Measurements from ENCODE around the gene CUBN. TPM values are rescaled to one million over a fixed set of nuclear protein-coding genes. Genes with fewer than 3 reads are reported as not detected.

Gene CUBN
- total RNA-seq, 3 donors from 2014 or later, result 0.31 to 1.9 (median 0.38) TPM

DNA sequence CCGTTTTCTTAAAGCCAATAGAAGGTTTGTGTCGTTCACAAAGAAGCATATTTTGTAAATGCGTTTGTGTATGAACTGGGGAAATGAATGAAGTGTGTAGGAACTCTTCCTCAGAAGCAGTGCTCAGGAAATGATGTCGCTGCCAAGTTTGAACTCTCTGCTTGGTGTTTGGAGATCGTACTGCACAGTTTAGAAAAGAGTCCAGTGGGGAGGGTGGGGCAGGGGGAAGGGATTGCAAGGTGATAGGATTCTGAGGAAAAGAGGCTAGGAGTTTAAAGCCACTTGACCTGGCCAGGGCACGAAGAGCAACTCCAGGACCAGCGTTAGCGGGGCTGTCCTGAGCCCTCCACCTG is 122.2 kb downstream of the CUBN start:
- ATAC-seq, result no peak

DNA sequence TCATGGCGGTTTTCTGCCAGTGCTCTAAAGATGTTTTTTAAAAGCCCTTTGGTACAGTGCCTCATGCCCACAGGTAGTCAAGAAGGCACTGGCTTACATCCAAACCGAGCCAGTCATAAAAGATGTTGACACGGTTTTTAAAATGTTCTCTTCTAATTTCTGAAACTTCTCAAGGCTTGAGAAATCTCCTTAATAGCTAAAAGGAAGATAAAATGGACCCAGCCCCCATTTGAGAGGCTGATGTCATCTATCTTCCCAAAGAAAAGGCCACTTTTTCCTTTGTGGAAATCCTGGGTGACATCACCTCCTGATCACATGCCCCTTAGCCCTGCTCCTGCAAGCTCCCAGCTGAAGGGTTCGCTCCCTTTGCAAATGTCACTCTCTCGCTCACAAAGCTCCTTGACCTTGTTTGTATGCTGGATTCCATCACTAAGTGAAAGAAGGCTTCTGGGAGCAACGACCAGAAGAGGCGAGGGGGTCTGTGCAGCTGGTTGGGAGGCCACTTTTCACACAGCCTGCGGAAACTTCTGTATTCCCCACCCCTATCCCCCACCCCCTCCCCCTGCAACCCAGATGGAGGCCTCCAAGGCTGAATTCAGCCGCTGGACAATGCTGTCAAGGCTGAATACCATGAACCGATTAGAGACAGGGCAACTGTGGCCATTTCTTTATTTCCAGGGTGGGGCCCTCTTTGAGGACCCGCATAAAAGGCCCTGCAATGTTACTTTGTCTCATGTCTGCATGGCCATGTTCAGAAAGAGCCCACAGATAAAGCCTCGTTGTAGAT is 122.8 kb downstream of the CUBN start:
- no peaks in the 10 kb centered on the region for H3K36me3 ChIP-seq (ENCODE audit: low read depth)
- ATAC-seq (no peak), DNase-seq (no peak)

More for the DNA sequence above, 122.2 kb downstream of the CUBN start:
- intact Hi-C loops (cut with DNase I, micrococcal nuclease), result no loop called here
- H3K36me3 ChIP-seq (ENCODE audit: low read depth), result no peaks in the 10 kb centered on the region
- H3K9me3 ChIP-seq, result no peaks in the 10 kb centered on the region
- TF ChIP-seq, protein P1, sequence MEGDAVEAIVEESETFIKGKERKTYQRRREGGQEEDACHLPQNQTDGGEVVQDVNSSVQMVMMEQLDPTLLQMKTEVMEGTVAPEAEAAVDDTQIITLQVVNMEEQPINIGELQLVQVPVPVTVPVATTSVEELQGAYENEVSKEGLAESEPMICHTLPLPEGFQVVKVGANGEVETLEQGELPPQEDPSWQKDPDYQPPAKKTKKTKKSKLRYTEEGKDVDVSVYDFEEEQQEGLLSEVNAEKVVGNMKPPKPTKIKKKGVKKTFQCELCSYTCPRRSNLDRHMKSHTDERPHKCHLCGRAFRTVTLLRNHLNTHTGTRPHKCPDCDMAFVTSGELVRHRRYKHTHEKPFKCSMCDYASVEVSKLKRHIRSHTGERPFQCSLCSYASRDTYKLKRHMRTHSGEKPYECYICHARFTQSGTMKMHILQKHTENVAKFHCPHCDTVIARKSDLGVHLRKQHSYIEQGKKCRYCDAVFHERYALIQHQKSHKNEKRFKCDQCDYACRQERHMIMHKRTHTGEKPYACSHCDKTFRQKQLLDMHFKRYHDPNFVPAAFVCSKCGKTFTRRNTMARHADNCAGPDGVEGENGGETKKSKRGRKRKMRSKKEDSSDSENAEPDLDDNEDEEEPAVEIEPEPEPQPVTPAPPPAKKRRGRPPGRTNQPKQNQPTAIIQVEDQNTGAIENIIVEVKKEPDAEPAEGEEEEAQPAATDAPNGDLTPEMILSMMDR (IDR thresholded peaks at IDR 0.05), result no peak
- no peak for DNase-seq
- no peaks in the 10 kb centered on the region for H3K4me1 ChIP-seq (ENCODE audit: low read depth)
- no peak overlapping the region for H3K4me3 ChIP-seq

DNA sequence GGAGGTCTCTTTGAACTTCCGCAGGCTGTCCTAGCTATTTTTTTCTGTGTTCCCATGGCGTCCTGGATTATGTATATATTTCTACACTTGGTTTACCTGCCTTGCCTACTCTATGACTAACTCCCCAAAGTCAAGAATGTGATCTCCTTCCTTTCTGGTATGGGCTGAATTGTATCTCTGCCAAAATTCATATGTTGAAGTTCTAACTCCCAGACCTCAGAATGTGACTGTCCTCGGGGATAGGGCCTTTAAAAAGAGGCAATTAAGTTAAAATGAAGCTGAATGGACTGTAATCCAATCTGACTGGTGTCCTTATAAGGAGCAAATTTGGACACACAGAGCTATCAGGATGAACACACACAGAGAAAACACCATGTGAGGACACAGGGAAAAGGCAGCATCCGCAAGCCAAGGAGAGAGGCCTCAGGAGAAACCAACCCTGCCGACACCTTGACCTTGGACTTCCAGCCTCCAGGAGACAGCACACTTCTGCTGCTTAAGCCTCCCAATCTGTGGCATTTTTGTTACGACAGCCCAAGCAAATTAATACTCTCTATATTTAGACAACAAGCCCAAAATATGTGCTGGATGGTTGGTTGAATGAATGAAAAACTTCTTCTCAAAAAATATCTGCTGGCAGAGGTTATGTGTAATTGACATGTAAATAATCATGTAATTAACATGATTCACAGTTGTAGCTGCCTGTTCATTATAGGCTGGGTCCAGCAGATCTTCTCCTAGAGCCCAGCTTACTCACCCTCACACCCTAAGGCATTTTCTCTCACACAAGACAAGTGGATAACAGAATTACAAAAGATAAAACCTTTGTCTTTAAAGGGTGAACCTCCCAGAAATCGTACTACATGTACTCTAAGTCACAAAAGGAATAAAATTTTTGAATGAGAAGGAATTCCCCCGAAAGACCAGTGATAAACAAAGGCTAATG is 123.7 kb downstream of the CUBN start:
- no peaks in the 10 kb centered on the region for H3K4me1 ChIP-seq (ENCODE audit: low read depth)
- no peaks in the 10 kb centered on the region for H3K9me3 ChIP-seq
- ATAC-seq (no peak), DNase-seq (no peak)
- TF ChIP-seq, protein P1 (IDR thresholded peaks at IDR 0.05), result no peak
- H3K4me3 ChIP-seq, result no peak overlapping the region
- no peaks in the 10 kb centered on the region for H3K36me3 ChIP-seq (ENCODE audit: low read depth)
- intact Hi-C loops (cut with DNase I, micrococcal nuclease), result no loop called here

More for the DNA sequence above, 122.8 kb downstream of the CUBN start:
- H3K4me3 ChIP-seq, result no peak overlapping the region
- TF ChIP-seq, protein P1 (IDR thresholded peaks at IDR 0.05), result no peak
- H3K4me1 ChIP-seq (ENCODE audit: low read depth), result no peaks in the 10 kb centered on the region
- intact Hi-C loops (cut with DNase I, micrococcal nuclease), result no loop called here
- no peaks in the 10 kb centered on the region for H3K9me3 ChIP-seq

DNA sequence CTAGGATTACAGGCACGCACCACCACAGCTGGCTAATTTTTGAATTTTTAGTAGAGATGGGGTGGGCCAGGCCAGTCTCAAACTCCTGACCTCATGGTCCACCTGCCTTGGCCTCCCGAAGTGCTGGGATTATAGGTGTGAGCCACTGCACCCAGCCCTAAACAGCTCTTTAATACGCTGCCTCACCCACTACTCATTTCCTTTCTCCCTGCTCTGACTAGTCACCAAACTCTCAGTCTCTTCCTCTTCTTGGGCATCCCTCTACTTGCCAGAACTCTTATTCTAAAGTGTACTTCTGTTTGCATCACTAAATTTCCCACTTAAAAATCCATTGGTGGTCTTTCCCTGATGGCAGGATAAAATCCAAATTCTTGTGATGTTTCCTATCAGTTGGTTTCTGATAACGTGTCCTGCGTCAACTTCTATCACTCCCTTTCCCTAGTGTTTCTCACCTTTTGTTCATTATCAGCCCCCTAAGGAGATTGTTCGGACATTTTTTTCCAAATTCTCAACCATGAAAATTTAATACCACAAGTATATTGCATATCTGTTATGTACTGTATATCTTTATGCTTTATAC is 124.7 kb downstream of the CUBN start:
- ATAC-seq, result no peak
- Histone ChIP-seq H3K4me1 (ENCODE audit: low read depth) (no peaks in the 10 kb centered on the region), H3K9me3 (no peaks in the 10 kb centered on the region), H3K4me3 (no peak overlapping the region), H3K36me3 (ENCODE audit: low read depth) (no peaks in the 10 kb centered on the region)
- TF ChIP-seq, protein P1 (IDR thresholded peaks at IDR 0.05), result no peak
- no peak for DNase-seq
- intact Hi-C loops (cut with DNase I, micrococcal nuclease), result no loop called here

DNA sequence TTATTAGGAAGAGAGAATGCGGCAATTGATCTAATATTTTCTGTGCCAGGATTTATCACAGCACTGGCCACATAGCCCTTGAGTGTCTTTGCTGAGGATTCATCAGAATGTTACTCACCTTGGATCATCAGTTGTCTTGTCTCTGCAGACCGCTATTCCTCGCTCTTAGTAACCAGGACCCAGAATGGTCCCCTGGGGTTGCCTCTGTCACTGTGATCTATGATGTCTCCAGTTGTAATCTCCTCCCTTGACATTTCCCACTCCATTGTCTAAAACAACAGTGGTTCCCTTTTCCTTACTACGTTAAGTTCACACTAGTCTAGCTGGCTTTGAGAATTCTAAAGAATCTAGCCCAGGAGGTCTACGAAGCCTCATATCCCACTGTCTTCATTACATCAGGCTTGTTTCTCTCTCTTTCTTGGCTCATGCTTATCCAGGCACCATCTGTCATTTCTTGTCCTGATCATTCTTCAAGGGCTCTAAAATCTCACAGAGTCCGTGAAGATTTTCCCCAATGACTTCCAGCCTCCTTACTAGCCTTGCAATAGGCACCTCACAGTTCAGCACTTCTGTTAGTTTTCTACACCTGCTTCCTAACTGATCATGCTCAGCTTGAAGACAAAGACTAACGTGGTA is 125.8 kb downstream of the CUBN start:
- intact Hi-C loops (cut with DNase I, micrococcal nuclease), result no loop called here
- Histone ChIP-seq H3K36me3 (ENCODE audit: low read depth) (no peaks in the 10 kb centered on the region), H3K4me1 (ENCODE audit: low read depth) (no peaks in the 10 kb centered on the region), H3K9me3 (no peaks in the 10 kb centered on the region), H3K4me3 (no peak overlapping the region)
- DNase-seq, result no peak
- TF ChIP-seq, protein P1 (IDR thresholded peaks at IDR 0.05), result no peak
- ATAC-seq, result no peak

Measured in mucosa of descending colon (tissue), 3 donors.